ENCODE data around the gene CACNB4. TPM values are rescaled to one million over a fixed set of nuclear protein-coding genes. Genes with fewer than 3 reads are reported as not detected.

CACNB4 gene
- total RNA-seq, 1 experiment from 2014 or later = 1.7 TPM

GRCh38 chr2:152054593-152054992, 44.3 kb downstream of the CACNB4 start:
- TF ChIP-seq SIN3A (IDR thresholded peaks at IDR 0.05; ENCODE audit: borderline replicate concordance, insufficient read depth, low read depth, low read length) = no peak
- no peak for TF ChIP-seq TCF7L2 (IDR thresholded peaks at IDR 0.05; ENCODE audit: low read depth, low read length)
- TF ChIP-seq REST (IDR thresholded peaks at IDR 0.05; ENCODE audit: insufficient read depth in 1 of 2, low read depth in 2 of 2, low read length in 1 of 2) = no peak
- no peak for TF ChIP-seq CTCF (IDR thresholded peaks at IDR 0.05)
- TF ChIP-seq POLR2AphosphoS5 (IDR thresholded peaks at IDR 0.05; ENCODE audit: low read depth, low read length) = no peak
- DNase-seq (ENCODE audit: low read depth, low spot score) (no peak), ATAC-seq (no peak)
- ChIA-PET POLR2A (no interaction called here), CTCF (no interaction called here)
- H3K9me3 ChIP-seq (ENCODE audit: control insufficient read depth, insufficient read depth, low read depth, low read length) = no peaks in the 10 kb centered on the region
- in situ Hi-C loops (cut with HindIII; ENCODE audit: low pct_unique_long_range_greater_than_20kb, low sequenced_read_pairs) (no loop called here), intact Hi-C loops (cut with micrococcal nuclease; ENCODE audit: unreplicated experiment) (no loop called here)
- no peak overlapping the region for H3K4me3 ChIP-seq (ENCODE audit: low read depth in 2 of 2, low read length in 2 of 2)
- BruUV-seq (replicated peaks) = no TSS peak
- H3K4me1 ChIP-seq (ENCODE audit: control insufficient read depth, insufficient read depth, low read length) = no peaks in the 10 kb centered on the region
- H3K36me3 ChIP-seq (ENCODE audit: control insufficient read depth, insufficient read depth, low read length) = no peaks in the 10 kb centered on the region
- no peaks in the 10 kb centered on the region for H3K27me3 ChIP-seq (ENCODE audit: control insufficient read depth, insufficient read depth, low read length)
- H3K27ac ChIP-seq (ENCODE audit: low read length) = no peak overlapping the region

GRCh38 chr2:152051436-152051835, 47.4 kb downstream of the CACNB4 start:
- H3K4me3 ChIP-seq (ENCODE audit: low read depth in 2 of 2, low read length in 2 of 2) = no peak overlapping the region

More at GRCh38 chr2:152051436-152051835, 47.4 kb downstream of the CACNB4 start:
- Histone ChIP-seq H3K9me3 (ENCODE audit: control insufficient read depth, insufficient read depth, low read depth, low read length) (no peaks in the 10 kb centered on the region), H3K27ac (ENCODE audit: low read length) (no peak overlapping the region), H3K4me1 (ENCODE audit: control insufficient read depth, insufficient read depth, low read length) (no peaks in the 10 kb centered on the region), H3K36me3 (ENCODE audit: control insufficient read depth, insufficient read depth, low read length) (no peaks in the 10 kb centered on the region), H3K27me3 (ENCODE audit: control insufficient read depth, insufficient read depth, low read length) (no peaks in the 10 kb centered on the region)
- TF ChIP-seq POLR2AphosphoS5 (IDR thresholded peaks at IDR 0.05; ENCODE audit: low read depth, low read length) (no peak), SIN3A (IDR thresholded peaks at IDR 0.05; ENCODE audit: borderline replicate concordance, insufficient read depth, low read depth, low read length) (no peak), CTCF (IDR thresholded peaks at IDR 0.05) (no peak), TCF7L2 (IDR thresholded peaks at IDR 0.05; ENCODE audit: low read depth, low read length) (no peak), REST (IDR thresholded peaks at IDR 0.05; ENCODE audit: insufficient read depth in 1 of 2, low read depth in 2 of 2, low read length in 1 of 2) (no peak)
- CTCF ChIA-PET = no interaction called here
- intact Hi-C loops (cut with micrococcal nuclease; ENCODE audit: unreplicated experiment) (no loop called here), in situ Hi-C loops (cut with HindIII; ENCODE audit: low pct_unique_long_range_greater_than_20kb, low sequenced_read_pairs) (no loop called here)
- ATAC-seq = no peak
- BruUV-seq (replicated peaks) = no TSS peak
- no peak for DNase-seq (ENCODE audit: low read depth, low spot score)
- POLR2A ChIA-PET = no interaction called here

All from Panc1 (cell line).